GM23338 (cell line): ENCODE results near the gene RSPH4A.

Experiments used
- EZH2 ChIP-seq: fragments of 200-600 bp; sonication (generic); IDR thresholded peaks from one replicate; pipeline ENCODE4 v1.8.0; 2017; ENCODE audit warnings: antibody characterized with exemption, mild to moderate bottlenecking, low read depth; ENCODE audit not compliant: unreplicated experiment
- EZH2phosphoT487 ChIP-seq: fragments of 200-600 bp; sonication (generic); IDR thresholded peaks from one replicate; pipeline ENCODE4 v1.8.1; 2018; ENCODE audit warnings: antibody characterized with exemption; ENCODE audit not compliant: unreplicated experiment
- NANOG ChIP-seq: IDR thresholded peaks from 2 replicates; pipeline ENCODE4 v1.6.1; 2016; ENCODE audit warnings: antibody characterized with exemption, borderline replicate concordance
- POLR2AphosphoS5 ChIP-seq: IDR thresholded peaks from 2 replicates; pipeline ENCODE4 v1.6.1; 2016; ENCODE audit warnings: antibody characterized with exemption, low read depth
- STAT1 ChIP-seq: IDR thresholded peaks from one replicate; pipeline ENCODE4 v1.6.1; 2016; ENCODE audit warnings: antibody characterized with exemption; ENCODE audit not compliant: unreplicated experiment
- ZNF114 ChIP-seq: fragments of 250-450 bp; sonication (Bioruptor Pico); IDR thresholded peaks from 2 replicates; pipeline ENCODE4 v1.5.0; 2020; ENCODE audit warnings: mild to moderate bottlenecking, moderate library complexity
- TF ChIP-seq, protein P1 (sequence below), 2 experiments: fragments of 200-600 bp in 1 of 2; sonication (generic) in 1 of 2; conservative IDR thresholded peaks; 2 replicates each; pipeline versions ENCODE4 v1.5.1 to v1.6.1; 2016 to 2017; ENCODE audit warnings: antibody characterized with exemption in 2 of 2, low read depth in 2 of 2, mild to moderate bottlenecking in 2 of 2, moderate library complexity in 1 of 2
- TF ChIP-seq, protein P2 (sequence below): IDR thresholded peaks from 2 replicates; pipeline ENCODE4 v1.6.1; 2016; ENCODE audit warnings: antibody characterized with exemption
- TF ChIP-seq, protein P3 (sequence below): IDR thresholded peaks from one replicate; pipeline ENCODE4 v1.6.1; 2018; ENCODE audit warnings: antibody characterized with exemption; ENCODE audit not compliant: unreplicated experiment
- TF ChIP-seq, protein P4 (sequence below): fragments of 250-450 bp; sonication (Bioruptor Pico); IDR thresholded peaks from 2 replicates; pipeline ENCODE4 v1.5.0; 2020; ENCODE audit warnings: mild to moderate bottlenecking, moderate library complexity

- no peak for TF ChIP-seq EZH2phosphoT487
- no peak for TF ChIP-seq POLR2AphosphoS5
- TF ChIP-seq NANOG = no peak
- TF ChIP-seq, protein P1, sequence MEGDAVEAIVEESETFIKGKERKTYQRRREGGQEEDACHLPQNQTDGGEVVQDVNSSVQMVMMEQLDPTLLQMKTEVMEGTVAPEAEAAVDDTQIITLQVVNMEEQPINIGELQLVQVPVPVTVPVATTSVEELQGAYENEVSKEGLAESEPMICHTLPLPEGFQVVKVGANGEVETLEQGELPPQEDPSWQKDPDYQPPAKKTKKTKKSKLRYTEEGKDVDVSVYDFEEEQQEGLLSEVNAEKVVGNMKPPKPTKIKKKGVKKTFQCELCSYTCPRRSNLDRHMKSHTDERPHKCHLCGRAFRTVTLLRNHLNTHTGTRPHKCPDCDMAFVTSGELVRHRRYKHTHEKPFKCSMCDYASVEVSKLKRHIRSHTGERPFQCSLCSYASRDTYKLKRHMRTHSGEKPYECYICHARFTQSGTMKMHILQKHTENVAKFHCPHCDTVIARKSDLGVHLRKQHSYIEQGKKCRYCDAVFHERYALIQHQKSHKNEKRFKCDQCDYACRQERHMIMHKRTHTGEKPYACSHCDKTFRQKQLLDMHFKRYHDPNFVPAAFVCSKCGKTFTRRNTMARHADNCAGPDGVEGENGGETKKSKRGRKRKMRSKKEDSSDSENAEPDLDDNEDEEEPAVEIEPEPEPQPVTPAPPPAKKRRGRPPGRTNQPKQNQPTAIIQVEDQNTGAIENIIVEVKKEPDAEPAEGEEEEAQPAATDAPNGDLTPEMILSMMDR (conservative IDR thresholded peaks at IDR 0.05; ENCODE audit: low read depth in 2 of 2) = no peak
- TF ChIP-seq EZH2 = no peak
- TF ChIP-seq, protein P2, sequence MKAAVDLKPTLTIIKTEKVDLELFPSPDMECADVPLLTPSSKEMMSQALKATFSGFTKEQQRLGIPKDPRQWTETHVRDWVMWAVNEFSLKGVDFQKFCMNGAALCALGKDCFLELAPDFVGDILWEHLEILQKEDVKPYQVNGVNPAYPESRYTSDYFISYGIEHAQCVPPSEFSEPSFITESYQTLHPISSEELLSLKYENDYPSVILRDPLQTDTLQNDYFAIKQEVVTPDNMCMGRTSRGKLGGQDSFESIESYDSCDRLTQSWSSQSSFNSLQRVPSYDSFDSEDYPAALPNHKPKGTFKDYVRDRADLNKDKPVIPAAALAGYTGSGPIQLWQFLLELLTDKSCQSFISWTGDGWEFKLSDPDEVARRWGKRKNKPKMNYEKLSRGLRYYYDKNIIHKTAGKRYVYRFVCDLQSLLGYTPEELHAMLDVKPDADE = no peak
- TF ChIP-seq ZNF114 (CRISPR knock-in tag) = no peak
- TF ChIP-seq, protein P3, sequence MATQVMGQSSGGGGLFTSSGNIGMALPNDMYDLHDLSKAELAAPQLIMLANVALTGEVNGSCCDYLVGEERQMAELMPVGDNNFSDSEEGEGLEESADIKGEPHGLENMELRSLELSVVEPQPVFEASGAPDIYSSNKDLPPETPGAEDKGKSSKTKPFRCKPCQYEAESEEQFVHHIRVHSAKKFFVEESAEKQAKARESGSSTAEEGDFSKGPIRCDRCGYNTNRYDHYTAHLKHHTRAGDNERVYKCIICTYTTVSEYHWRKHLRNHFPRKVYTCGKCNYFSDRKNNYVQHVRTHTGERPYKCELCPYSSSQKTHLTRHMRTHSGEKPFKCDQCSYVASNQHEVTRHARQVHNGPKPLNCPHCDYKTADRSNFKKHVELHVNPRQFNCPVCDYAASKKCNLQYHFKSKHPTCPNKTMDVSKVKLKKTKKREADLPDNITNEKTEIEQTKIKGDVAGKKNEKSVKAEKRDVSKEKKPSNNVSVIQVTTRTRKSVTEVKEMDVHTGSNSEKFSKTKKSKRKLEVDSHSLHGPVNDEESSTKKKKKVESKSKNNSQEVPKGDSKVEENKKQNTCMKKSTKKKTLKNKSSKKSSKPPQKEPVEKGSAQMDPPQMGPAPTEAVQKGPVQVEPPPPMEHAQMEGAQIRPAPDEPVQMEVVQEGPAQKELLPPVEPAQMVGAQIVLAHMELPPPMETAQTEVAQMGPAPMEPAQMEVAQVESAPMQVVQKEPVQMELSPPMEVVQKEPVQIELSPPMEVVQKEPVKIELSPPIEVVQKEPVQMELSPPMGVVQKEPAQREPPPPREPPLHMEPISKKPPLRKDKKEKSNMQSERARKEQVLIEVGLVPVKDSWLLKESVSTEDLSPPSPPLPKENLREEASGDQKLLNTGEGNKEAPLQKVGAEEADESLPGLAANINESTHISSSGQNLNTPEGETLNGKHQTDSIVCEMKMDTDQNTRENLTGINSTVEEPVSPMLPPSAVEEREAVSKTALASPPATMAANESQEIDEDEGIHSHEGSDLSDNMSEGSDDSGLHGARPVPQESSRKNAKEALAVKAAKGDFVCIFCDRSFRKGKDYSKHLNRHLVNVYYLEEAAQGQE = no peak
- TF ChIP-seq, protein P4, sequence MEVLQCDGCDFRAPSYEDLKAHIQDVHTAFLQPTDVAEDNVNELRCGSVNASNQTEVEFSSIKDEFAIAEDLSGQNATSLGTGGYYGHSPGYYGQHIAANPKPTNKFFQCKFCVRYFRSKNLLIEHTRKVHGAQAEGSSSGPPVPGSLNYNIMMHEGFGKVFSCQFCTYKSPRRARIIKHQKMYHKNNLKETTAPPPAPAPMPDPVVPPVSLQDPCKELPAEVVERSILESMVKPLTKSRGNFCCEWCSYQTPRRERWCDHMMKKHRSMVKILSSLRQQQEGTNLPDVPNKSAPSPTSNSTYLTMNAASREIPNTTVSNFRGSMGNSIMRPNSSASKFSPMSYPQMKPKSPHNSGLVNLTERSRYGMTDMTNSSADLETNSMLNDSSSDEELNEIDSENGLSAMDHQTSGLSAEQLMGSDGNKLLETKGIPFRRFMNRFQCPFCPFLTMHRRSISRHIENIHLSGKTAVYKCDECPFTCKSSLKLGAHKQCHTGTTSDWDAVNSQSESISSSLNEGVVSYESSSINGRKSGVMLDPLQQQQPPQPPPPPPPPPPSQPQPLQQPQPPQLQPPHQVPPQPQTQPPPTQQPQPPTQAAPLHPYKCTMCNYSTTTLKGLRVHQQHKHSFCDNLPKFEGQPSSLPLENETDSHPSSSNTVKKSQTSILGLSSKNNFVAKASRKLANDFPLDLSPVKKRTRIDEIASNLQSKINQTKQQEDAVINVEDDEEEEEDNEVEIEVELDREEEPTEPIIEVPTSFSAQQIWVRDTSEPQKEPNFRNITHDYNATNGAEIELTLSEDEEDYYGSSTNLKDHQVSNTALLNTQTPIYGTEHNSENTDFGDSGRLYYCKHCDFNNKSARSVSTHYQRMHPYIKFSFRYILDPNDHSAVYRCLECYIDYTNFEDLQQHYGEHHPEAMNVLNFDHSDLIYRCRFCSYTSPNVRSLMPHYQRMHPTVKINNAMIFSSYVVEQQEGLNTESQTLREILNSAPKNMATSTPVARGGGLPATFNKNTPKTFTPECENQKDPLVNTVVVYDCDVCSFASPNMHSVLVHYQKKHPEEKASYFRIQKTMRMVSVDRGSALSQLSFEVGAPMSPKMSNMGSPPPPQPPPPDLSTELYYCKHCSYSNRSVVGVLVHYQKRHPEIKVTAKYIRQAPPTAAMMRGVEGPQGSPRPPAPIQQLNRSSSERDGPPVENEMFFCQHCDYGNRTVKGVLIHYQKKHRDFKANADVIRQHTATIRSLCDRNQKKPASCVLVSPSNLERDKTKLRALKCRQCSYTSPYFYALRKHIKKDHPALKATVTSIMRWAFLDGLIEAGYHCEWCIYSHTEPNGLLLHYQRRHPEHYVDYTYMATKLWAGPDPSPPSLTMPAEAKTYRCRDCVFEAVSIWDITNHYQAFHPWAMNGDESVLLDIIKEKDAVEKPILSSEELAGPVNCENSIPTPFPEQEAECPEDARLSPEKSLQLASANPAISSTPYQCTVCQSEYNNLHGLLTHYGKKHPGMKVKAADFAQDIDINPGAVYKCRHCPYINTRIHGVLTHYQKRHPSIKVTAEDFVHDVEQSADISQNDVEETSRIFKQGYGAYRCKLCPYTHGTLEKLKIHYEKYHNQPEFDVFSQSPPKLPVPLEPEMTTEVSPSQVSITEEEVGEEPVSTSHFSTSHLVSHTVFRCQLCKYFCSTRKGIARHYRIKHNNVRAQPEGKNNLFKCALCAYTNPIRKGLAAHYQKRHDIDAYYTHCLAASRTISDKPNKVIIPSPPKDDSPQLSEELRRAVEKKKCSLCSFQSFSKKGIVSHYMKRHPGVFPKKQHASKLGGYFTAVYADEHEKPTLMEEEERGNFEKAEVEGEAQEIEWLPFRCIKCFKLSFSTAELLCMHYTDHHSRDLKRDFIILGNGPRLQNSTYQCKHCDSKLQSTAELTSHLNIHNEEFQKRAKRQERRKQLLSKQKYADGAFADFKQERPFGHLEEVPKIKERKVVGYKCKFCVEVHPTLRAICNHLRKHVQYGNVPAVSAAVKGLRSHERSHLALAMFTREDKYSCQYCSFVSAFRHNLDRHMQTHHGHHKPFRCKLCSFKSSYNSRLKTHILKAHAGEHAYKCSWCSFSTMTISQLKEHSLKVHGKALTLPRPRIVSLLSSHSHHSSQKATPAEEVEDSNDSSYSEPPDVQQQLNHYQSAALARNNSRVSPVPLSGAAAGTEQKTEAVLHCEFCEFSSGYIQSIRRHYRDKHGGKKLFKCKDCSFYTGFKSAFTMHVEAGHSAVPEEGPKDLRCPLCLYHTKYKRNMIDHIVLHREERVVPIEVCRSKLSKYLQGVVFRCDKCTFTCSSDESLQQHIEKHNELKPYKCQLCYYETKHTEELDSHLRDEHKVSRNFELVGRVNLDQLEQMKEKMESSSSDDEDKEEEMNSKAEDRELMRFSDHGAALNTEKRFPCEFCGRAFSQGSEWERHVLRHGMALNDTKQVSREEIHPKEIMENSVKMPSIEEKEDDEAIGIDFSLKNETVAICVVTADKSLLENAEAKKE (CRISPR knock-in tag) = no peak
- no peak for TF ChIP-seq STAT1
Observed at GRCh38 chr6:116595247-116595646, 21.0 kb upstream of the RSPH4A start.
